Common myeloid progenitor, CD34-positive (primary cell): ENCODE measurements around the gene PRG2.
A peak's percentile ranks its signal among the peaks of the same experiment; 100 is the strongest.

ENCODE experiments used
- CTCF ChIA-PET: fragments of 350-600 bp; sonication (Branson Sonifier 250); formaldehyde crosslinking; loops from one replicate; lab custom pipeline; 2021; ENCODE audit warnings: antibody characterized with exemption; lab: Charles Lee
- POLR2A ChIA-PET: fragments of 350-600 bp; sonication (Branson Sonifier 250); formaldehyde crosslinking; loops from one replicate; lab custom pipeline; 2021; ENCODE audit warnings: antibody characterized with exemption; lab: Charles Lee
- DNase-seq, 3 donors: peaks; one replicate each; pipeline versions ENCODE4 v3.0.0 to v3.0.0-alpha.2; 2013
- H3K27ac ChIP-seq, 2 experiments: 1 replicate in 1 of 2; 2 replicates in 1 of 2; pipeline ENCODE4 v1.7.0; 2013; ENCODE audit warnings: inconsistent platforms in 2 of 2, low read length in 2 of 2, mild to moderate bottlenecking in 2 of 2, low read depth in 1 of 2, moderate library complexity in 1 of 2; ENCODE audit not compliant: severe bottlenecking in 2 of 2, insufficient read depth in 1 of 2, poor library complexity in 1 of 2
- H3K27me3 ChIP-seq, 5 experiments: replicated peaks in 2 of 5; 1 replicate in 3 of 5; 2 replicates in 2 of 5; pipeline versions ENCODE4 v1.6.1 to v1.7.0; 2013; ENCODE audit warnings: low read length in 4 of 5, mild to moderate bottlenecking in 2 of 5, moderate library complexity in 2 of 5, inconsistent platforms in 1 of 5; ENCODE audit not compliant: insufficient read depth in 5 of 5, control insufficient read depth in 4 of 5
- H3K36me3 ChIP-seq, 4 experiments: 1 replicate in 2 of 4; 2 replicates in 2 of 4; pipeline versions ENCODE4 v1.6.1 to v1.7.0; 2013; ENCODE audit warnings: low read length in 3 of 4, control low read depth in 1 of 4, mild to moderate bottlenecking in 1 of 4; ENCODE audit not compliant: control insufficient read depth in 4 of 4, insufficient read depth in 4 of 4
- H3K4me1 ChIP-seq, 4 experiments: 1 replicate in 3 of 4; 2 replicates in 1 of 4; pipeline versions ENCODE4 v1.6.1 to v1.7.1; 2013; ENCODE audit warnings: low read length in 3 of 4, mild to moderate bottlenecking in 3 of 4, control low read depth in 1 of 4, inconsistent platforms in 1 of 4, moderate library complexity in 1 of 4; ENCODE audit not compliant: control insufficient read depth in 4 of 4, insufficient read depth in 4 of 4; ENCODE audit errors: control extremely low read depth in 1 of 4
- H3K4me3 ChIP-seq, 7 experiments: 1 replicate in 4 of 7; 2 replicates in 3 of 7; pipeline versions ENCODE4 v1.5.1 to v1.7.0; 2013; ENCODE audit warnings: mild to moderate bottlenecking in 7 of 7, low read length in 6 of 7, moderate library complexity in 6 of 7, inconsistent platforms in 2 of 7, low read depth in 2 of 7, control low read depth in 1 of 7; ENCODE audit not compliant: insufficient read depth in 4 of 7, control insufficient read depth in 1 of 7; ENCODE audit errors: extremely low read depth in 1 of 7
- H3K9me3 ChIP-seq, 5 experiments: 1 replicate in 4 of 5; 2 replicates in 1 of 5; pipeline versions ENCODE4 v1.6.1 to v1.7.1; 2013; ENCODE audit warnings: low read length in 4 of 5, mild to moderate bottlenecking in 2 of 5, inconsistent platforms in 1 of 5, low read depth in 1 of 5, moderate library complexity in 1 of 5; ENCODE audit not compliant: control insufficient read depth in 4 of 5, insufficient read depth in 2 of 5; ENCODE audit errors: control extremely low read depth in 1 of 5
- WGBS: methylation state at CpG from one replicate; pipeline ENCODE4 v1.1.5; 2013; ENCODE audit not compliant: insufficient coverage; 5-methylcytosine and 5-hydroxymethylcytosine counted together

Gene PRG2

DNA sequence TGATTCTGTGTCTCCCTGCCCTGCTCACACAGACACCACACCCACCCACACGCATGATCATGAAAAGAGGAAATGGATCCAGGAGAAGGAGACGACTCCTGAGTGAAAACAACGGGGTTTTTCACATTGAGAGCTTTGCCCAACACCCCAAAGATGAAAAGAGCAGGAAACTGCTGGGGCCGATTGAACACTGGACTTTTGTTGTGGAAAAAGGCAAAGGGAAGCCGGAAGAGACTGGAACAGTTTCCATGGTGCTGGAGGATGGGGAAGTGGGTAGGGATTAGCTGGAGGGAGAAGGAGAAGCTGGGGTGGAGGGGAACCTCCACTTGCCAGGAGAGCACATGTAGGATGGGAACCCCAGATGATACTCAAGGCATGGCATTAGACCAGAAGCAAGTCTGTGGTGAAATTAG is 41.7 kb upstream of the PRG2 start:
- peak overlapping the region in 1 of 2 experiments; percentile 41 for H3K27ac ChIP-seq
- no peaks in the 10 kb centered on the region for H3K27me3 ChIP-seq
- peak overlapping the region in 1 of 7 experiments; percentile 37 for H3K4me3 ChIP-seq
- H3K36me3 ChIP-seq, result no peaks in the 10 kb centered on the region
- 55% methylated on average over 4 of the region's 5 CpGs for WGBS
- ChIA-PET CTCF (interaction anchor here (1.1 to 5.8 kb wide), 7 partner anchors 11 to 96 kb away, joined by 3 to 48 read pairs (median 7); no protein-coding TSS in a partner anchor), POLR2A (interaction anchor here (0.5 kb wide), 1 partner anchor 79 kb away, joined by 3 read pairs; no protein-coding TSS in a partner anchor)
- H3K9me3 ChIP-seq, result no peaks in the 10 kb centered on the region
- H3K4me1 ChIP-seq, result peaks cover 6 to 54% (median 25%) of the 10 kb centered on the region in 4 experiments
- no peak for DNase-seq

DNA sequence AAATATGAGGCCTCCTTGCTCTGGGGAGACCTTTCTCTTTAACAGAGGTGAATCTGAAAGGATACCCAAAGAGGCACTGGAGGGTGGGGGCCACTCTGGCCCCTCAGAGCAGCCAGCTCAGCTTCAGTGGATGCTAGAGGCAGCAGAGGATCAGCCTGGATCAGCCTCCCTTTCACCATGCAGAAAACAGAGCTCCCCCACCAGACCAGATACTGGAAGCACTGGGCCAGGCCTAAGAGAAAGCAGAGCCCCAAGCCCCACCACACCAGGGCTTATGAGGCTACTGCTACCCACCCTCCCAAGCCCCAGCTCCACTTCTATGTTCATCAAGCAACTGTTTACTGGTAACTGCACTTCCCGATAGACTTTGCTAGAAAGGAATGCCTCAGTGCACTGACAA is 40.5 kb upstream of the PRG2 start:
- H3K4me1 ChIP-seq, result peaks cover 11 to 65% (median 35%) of the 10 kb centered on the region in 4 experiments
- H3K36me3 ChIP-seq, result peaks cover 0 to 4% (median 0%) of the 10 kb centered on the region in 4 experiments
- no peak for DNase-seq
- H3K27ac ChIP-seq, result no peak overlapping the region
- no peaks in the 10 kb centered on the region for H3K27me3 ChIP-seq
- WGBS, result 100% methylated on average over 1 of the region's 1 CpG
- ChIA-PET CTCF (interaction anchor here (0.6 to 5.8 kb wide), 15 partner anchors 12 to 213 kb away, joined by 3 to 48 read pairs (median 4); partner anchors contain the start of gene RTN4RL2), POLR2A (no interaction called here)
- no peak overlapping the region for H3K4me3 ChIP-seq
- no peaks in the 10 kb centered on the region for H3K9me3 ChIP-seq

DNA sequence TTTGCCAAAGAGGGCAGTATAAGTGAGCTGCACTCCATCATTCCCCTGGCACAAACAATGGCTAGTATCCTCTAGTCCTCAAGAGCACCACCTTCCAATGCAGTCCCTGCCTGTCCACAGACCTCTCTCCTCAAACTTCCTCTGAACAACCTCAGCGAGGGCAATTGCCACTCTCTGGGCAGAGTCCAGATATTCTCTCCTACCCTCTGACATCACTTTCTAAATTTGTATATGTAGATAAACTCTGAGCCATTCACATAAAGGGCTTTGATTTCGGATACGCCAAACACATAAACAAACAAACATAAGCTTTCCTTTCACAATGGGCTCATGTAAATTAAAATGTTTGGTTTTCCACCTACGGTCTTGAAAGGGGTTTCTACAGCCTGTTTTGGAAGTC is 39.5 kb upstream of the PRG2 start:
- CTCF ChIA-PET, result interaction anchor here (0.7 to 5.8 kb wide), 13 partner anchors 10 to 214 kb away, joined by 3 to 48 read pairs (median 4); partner anchors contain the start of gene RTN4RL2
- WGBS, result 60% methylated on average over 1 of the region's 4 CpGs

DNA sequence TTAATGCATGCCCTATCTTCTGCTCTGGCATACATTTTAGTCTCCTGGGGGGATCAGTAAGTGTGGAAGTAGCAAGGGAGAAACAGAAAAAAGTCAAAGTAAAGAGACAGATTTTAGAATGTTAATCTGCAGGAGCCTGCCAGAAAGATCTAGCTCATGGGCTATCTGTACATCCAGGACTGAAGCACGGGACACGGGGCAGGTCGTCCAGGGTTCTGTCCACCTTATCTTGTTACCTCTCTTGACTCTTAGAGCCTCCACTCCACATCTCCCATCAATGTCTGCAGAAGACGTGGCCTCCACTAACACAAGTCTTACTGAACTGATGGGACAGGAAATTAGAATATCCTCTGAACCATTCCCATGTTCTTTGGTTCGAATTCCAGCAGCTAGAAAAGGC is 38.2 kb upstream of the PRG2 start:
- Histone ChIP-seq H3K9me3 (no peaks in the 10 kb centered on the region), H3K4me3 (no peak overlapping the region), H3K36me3 (peaks cover 0 to 18% (median 0%) of the 10 kb centered on the region in 4 experiments), H3K4me1 (peaks cover 18 to 70% (median 57%) of the 10 kb centered on the region in 4 experiments), H3K27ac (no peak overlapping the region), H3K27me3 (no peaks in the 10 kb centered on the region)
- POLR2A ChIA-PET, result no interaction called here
- 100% methylated on average over 4 of the region's 5 CpGs for WGBS
- no peak for DNase-seq
- CTCF ChIA-PET, result interaction anchor here (1.9 to 5.5 kb wide), 4 partner anchors 28 to 81 kb away, joined by 5 to 41 read pairs (median 6); no protein-coding TSS in a partner anchor

More for the DNA sequence above, 39.5 kb upstream of the PRG2 start:
- POLR2A ChIA-PET, result interaction anchor here (0.6 kb wide), 1 partner anchor 11 kb away, joined by 3 read pairs; no protein-coding TSS in a partner anchor
- Histone ChIP-seq H3K4me3 (no peak overlapping the region), H3K36me3 (peaks cover 0 to 9% (median 0%) of the 10 kb centered on the region in 4 experiments), H3K9me3 (no peaks in the 10 kb centered on the region), H3K27me3 (no peaks in the 10 kb centered on the region), H3K27ac (no peak overlapping the region), H3K4me1 (peaks cover 14 to 70% (median 45%) of the 10 kb centered on the region in 4 experiments)
- no peak for DNase-seq

DNA sequence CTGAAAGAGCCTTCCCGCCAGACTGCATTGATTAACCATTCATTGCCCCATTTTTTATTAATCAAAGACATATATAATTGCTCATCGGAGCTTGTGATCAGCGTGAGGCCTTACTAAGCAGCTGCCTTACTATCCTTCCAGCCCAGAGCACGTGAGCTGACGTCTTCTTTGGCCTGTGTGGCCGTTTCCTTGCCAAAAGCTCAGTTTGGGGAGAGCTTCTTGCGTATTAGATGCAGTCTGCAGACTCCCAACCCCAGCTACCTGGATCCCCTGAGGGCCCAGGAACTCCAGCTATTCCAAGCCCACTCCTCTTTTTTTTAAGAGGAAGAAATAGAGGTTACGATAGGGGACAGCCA is 37.3 kb upstream of the PRG2 start:
- ChIA-PET CTCF (interaction anchor here (0.9 to 5.5 kb wide), 6 partner anchors 9 to 214 kb away, joined by 3 to 41 read pairs (median 3); no protein-coding TSS in a partner anchor), POLR2A (no interaction called here)
- peaks cover 13 to 67% (median 52%) of the 10 kb centered on the region in 4 experiments for H3K4me1 ChIP-seq

DNA sequence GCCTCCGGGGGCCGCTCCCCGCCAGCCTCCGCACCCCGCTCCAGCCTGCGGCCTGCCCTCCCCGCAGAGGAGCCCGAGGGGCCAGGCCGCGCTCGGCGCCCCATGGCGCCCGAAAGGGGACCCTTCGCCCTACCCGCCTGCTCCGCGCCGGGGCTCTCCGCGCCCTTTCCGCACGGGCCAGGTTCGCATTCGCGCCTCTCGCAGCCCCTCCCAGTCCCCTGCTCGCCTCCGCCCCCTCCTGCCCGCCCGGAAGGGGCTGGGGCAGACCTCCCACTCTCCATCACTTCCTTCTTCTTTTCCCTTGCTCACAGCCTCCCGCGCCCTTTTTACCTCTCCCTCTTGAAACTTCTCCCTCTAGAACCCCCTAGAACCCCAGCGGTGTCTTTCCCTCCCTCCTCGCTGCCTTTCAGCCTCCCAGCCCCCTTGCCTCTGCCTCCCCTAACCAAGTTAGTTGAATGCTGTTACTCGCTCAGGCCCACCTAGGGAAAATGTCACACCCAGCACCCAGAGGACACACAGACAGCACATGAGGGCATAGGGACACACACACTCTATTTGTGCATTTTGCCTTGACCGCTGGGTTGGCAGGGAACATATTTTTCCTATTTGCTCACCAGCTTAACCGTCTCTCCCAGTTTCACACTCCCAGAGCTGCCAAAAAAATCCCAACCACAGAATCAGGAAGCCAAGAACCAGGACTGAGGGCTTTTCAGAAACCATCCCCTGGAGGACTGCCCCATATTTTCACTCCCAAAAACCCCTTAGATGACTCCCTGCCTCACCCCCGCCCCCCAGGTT is 36.7 kb upstream of the PRG2 start, which contains the start of gene SLC43A3:
TSS of gene SLC43A3 (minus strand) at position 193 of the 798 bp plus-strand sequence. CDS start 949 bp downstream, outside the sequence.
- ChIA-PET POLR2A (no interaction called here), CTCF (interaction anchor here (0.9 to 5.5 kb wide), 9 partner anchors 9 to 215 kb away, joined by 3 to 41 read pairs (median 3); partner anchors contain the start of gene RTN4RL2)
- WGBS, result 4% methylated on average over 28 of the region's 39 CpGs

More for the DNA sequence above, 37.3 kb upstream of the PRG2 start:
- no peaks in the 10 kb centered on the region for H3K27me3 ChIP-seq
- WGBS, result 86% methylated on average over 5 of the region's 8 CpGs
- H3K4me3 ChIP-seq, result no peak overlapping the region
- no peaks in the 10 kb centered on the region for H3K9me3 ChIP-seq
- H3K36me3 ChIP-seq, result peaks cover 0 to 26% (median 5%) of the 10 kb centered on the region in 4 experiments
- H3K27ac ChIP-seq, result no peak overlapping the region
- no peak for DNase-seq

More for the DNA sequence above, 36.7 kb upstream of the PRG2 start, which contains the start of gene SLC43A3:
- peak within 1 kb of the TSS in 6 of 7 experiments; percentile 54 to 81 (median 71) for H3K4me3 ChIP-seq
- H3K27me3 ChIP-seq, result no peaks in the 10 kb centered on the region
- peak; percentile 72 to 90 (median 84) for DNase-seq
- peaks cover 0 to 32% (median 6%) of the 10 kb centered on the region in 4 experiments for H3K36me3 ChIP-seq
- H3K9me3 ChIP-seq, result no peaks in the 10 kb centered on the region
- H3K27ac ChIP-seq, result peak within 1 kb of the TSS; percentile 69 to 82
- H3K4me1 ChIP-seq, result peaks cover 13 to 62% (median 46%) of the 10 kb centered on the region in 4 experiments
